Right renal cortex interstitium (tissue), 3 donors: Measurements from ENCODE around the gene OTUD3. TPM values are rescaled to one million over a fixed set of nuclear protein-coding genes. Genes with fewer than 3 reads are reported as not detected.

Source experiments
- DNase-seq, 3 donors: peaks; one replicate each; pipeline ENCODE4 v3.0.0-alpha.2; 2013; ENCODE audit warnings: low read depth in 3 of 3, low spot score in 2 of 3
- polyA plus RNA-seq, 3 donors: library from polyadenylated mRNA; unstranded; fragments of 120-200 nt; gene quantifications; one replicate each; pipeline ENCODE4 v1.2.1, GENCODE V29; 2013; ENCODE audit not compliant: insufficient read length in 3 of 3

OTUD3 gene
- polyA plus RNA-seq, 3 donors, result 12.3 to 20.0 (median 16.8) TPM

DNA sequence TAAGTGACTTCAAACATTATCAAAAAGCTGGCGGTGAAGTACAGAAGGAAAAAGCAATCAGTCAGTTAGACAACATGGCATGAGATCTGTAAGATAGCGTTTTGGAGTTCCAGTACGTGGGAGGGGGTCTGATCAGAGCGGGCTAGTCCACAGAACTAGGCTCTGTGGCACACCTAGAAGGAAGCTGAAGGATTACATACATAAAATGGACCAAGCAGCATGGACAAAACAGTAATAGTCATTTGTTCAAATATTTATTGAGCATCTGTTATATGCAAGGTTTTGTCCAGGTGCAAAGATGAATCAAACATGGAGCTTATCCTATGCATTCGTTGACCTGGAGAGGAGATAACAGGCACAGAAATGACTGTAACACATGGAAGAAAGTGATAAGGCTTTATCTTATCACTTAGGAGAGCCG, 64.1 kb downstream of the OTUD3 start:
- no peak for DNase-seq

GRCh38 chr1:19946971-19947370, 64.8 kb downstream of the OTUD3 start:
- DNase-seq, result no peak

GRCh38 chr1:19949016-19949415, 66.8 kb downstream of the OTUD3 start:
- no peak for DNase-seq

- DNase-seq, result no peak
These were observed 71.9 kb downstream of the OTUD3 start for GRCh38 chr1:19954059-19954458.

- DNase-seq, result no peak
These were observed 73.5 kb downstream of the OTUD3 start for GRCh38 chr1:19955534-19956170.

DNA sequence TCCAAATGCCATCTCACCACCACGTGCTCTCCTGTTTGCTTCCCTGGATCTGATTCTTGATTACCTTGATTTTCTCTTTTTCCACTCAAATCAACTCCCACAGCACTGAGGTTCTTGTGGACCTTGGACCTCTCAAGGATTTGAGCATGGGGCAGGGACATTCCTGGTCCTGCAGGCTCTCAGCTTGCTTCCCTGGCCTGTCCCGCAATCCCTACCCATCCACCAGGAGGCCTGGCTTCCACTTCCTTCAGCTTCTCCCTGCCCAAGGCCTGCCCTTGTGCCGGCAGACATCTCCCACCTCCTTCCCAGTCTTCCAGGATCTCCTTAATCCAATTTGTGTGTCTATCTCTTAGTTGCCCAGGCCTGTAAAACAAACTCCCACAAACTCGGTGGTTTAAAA, 75.6 kb downstream of the OTUD3 start:
- DNase-seq, result no peak

DNA sequence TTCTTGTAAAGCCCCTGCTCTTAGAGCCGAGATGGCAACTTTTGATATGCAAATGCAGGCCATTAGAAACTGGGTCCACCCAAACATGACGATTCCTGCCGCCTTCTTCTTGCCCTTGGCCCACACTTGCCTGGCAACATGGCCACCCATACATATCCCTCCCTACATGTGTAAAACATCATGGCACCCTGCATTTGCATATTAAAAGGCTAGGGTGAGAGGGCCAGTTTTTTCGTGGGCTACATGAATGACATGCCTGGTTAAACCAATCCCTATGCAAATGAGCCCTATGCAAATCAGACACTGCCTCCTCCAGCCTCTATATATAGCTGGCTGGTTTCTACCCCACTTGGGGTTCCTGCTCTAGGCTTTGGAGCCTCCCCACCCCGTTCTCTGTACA, 78.4 kb downstream of the OTUD3 start:
- DNase-seq, result no peak

Other genes starting within 250 kb of the OTUD3 start
- gene NBL1, start 238.1 kb upstream of the OTUD3 start, polyA plus RNA-seq, result 10 to 100 TPM; 20.5 to 23.9 (median 21.4) TPM
- 1 to 10 TPM; 1.3 to 1.4 (median 1.4) TPM for gene HTR6, start 217.5 kb upstream of the OTUD3 start, polyA plus RNA-seq
- 10 to 100 TPM; 16.5 to 18.4 (median 17.8) TPM for gene TMCO4, start 82.5 kb upstream of the OTUD3 start, polyA plus RNA-seq
- gene RNF186, start 67.1 kb upstream of the OTUD3 start, polyA plus RNA-seq, result under 1 TPM in 2 of 3 donors, not detected in 1; 0.28 to 0.35 TPM
- gene PLA2G2E, start 41.2 kb downstream of the OTUD3 start, polyA plus RNA-seq, result not detected
- gene PLA2G2A, start 97.2 kb downstream of the OTUD3 start, polyA plus RNA-seq, result not detected
- gene PLA2G5, start 187.8 kb downstream of the OTUD3 start, polyA plus RNA-seq, result under 1 TPM in 1 of 3 donors, not detected in 2; 0.21 TPM
- gene PLA2G2D, start 237.1 kb downstream of the OTUD3 start, polyA plus RNA-seq, result under 1 TPM; 0.06 to 0.10 (median 0.08) TPM